HCT116 (cell line): ENCODE data around the gene BRPF3. TPM values are rescaled to one million over a fixed set of nuclear protein-coding genes. Genes with fewer than 3 reads are reported as not detected.

Experiments used
- ATAC-seq: fragments of 200-7000 bp; cut with Tn5 transposase; 2 replicates; pipeline ENCODE4 v1.9.1; 2020; ENCODE audit warnings: mild to moderate bottlenecking, moderate library complexity
- BruUV-seq: library from RNA; stranded (reverse); fragments of 400-500 nt; replicated peaks from 2 replicates; lab custom pipeline; 2021; lab: Mats Ljungman, UMichigan
- CTCF ChIA-PET: fragments of 300-600 bp; sonication (Branson Sonifier 250); formaldehyde crosslinking; loops from one replicate; lab custom pipeline; 2021; ENCODE audit warnings: antibody characterized with exemption; lab: Charles Lee
- POLR2A ChIA-PET: fragments of 300-600, 350-600 bp; sonication (Branson Sonifier 250); formaldehyde crosslinking; loops from one replicate; lab custom pipeline; 2021; ENCODE audit warnings: antibody characterized with exemption; lab: Charles Lee
- RAD21 ChIA-PET, 2 experiments: fragments of 300-600 bp; sonication (Branson Sonifier 250); formaldehyde crosslinking; loops; one replicate each; lab custom pipeline; 2023; ENCODE audit warnings: low total read pairs in 2 of 2; ENCODE audit not compliant: uncharacterized antibody in 2 of 2, unreplicated experiment in 2 of 2, low non-redundant PET in 1 of 2; lab: Charles Lee
- DNase-seq: peaks from one replicate; pipeline ENCODE4 v3.0.0-alpha.2; 2010; ENCODE audit warnings: low read depth, low spot score
- H2AFZ ChIP-seq: fragments of 200-600 bp; shearing (Covaris generic), sonication (generic); 2 replicates; pipeline ENCODE4 v1.6.1; 2017; ENCODE audit warnings: low read depth, mixed run types, mixed read lengths, antibody characterized with exemption, low read length; ENCODE audit not compliant: poor library complexity, severe bottlenecking
- H3K27ac ChIP-seq: 2 replicates; pipeline ENCODE4 v1.5.1; 2012; ENCODE audit warnings: low read depth, low read length
- H3K27me3 ChIP-seq: fragments of 200-600 bp; sonication (generic); 2 replicates; pipeline ENCODE4 v1.6.1; 2016; ENCODE audit warnings: mixed run types, low read length, mixed read lengths; ENCODE audit not compliant: insufficient read depth
- H3K36me3 ChIP-seq, 2 experiments: fragments of 200-500 bp in 1 of 2; fragments of 200-600 bp in 1 of 2; sonication (Bioruptor generic) in 1 of 2; sonication (generic) in 1 of 2; 2 replicates each; pipeline versions ENCODE4 v1.5.1 to v1.6.1; 2014 to 2016; ENCODE audit warnings: low read length in 2 of 2, inconsistent platforms in 1 of 2, mixed read lengths in 1 of 2, mixed run types in 1 of 2; ENCODE audit not compliant: insufficient read depth in 2 of 2, control insufficient read depth in 1 of 2
- H3K4me1 ChIP-seq, 2 experiments: fragments of 200-600 bp in 1 of 2; sonication (generic) in 1 of 2; 2 replicates each; pipeline versions ENCODE4 v1.5.1 to v1.6.1; 2012 to 2017; ENCODE audit warnings: low read length in 2 of 2, inconsistent platforms in 1 of 2, mild to moderate bottlenecking in 1 of 2, mixed read lengths in 1 of 2, mixed run types in 1 of 2, moderate library complexity in 1 of 2; ENCODE audit not compliant: insufficient read depth in 2 of 2, control insufficient read depth in 1 of 2
- H3K4me2 ChIP-seq: fragments of 200-600 bp; sonication (generic); 2 replicates; pipeline ENCODE4 v1.6.1; 2017; ENCODE audit warnings: mixed run types, low read length, mixed read lengths
- H3K4me3 ChIP-seq, 2 experiments: fragments of 200-600 bp in 1 of 2; sonication (generic) in 1 of 2; replicated peaks in 1 of 2; 2 replicates each; pipeline ENCODE4 v1.5.1; 2011 to 2016; ENCODE audit warnings: low read length in 2 of 2, control low read depth in 1 of 2, low read depth in 1 of 2, mild to moderate bottlenecking in 1 of 2, mixed read lengths in 1 of 2, mixed run types in 1 of 2
- H3K79me2 ChIP-seq: fragments of 200-600 bp; sonication (generic); 2 replicates; pipeline ENCODE4 v1.6.1; 2017; ENCODE audit warnings: mild to moderate bottlenecking, mixed run types, low read length, moderate library complexity, mixed read lengths; ENCODE audit not compliant: insufficient read depth
- H3K9ac ChIP-seq: fragments of 200-600 bp; sonication (generic); 2 replicates; pipeline ENCODE4 v1.6.1; 2016; ENCODE audit warnings: low read length, mixed read lengths
- H3K9me2 ChIP-seq: fragments of 200-600 bp; sonication (generic), shearing (Covaris generic); 2 replicates; pipeline ENCODE4 v1.6.1; 2017; ENCODE audit warnings: mixed run types, mild to moderate bottlenecking, moderate library complexity; ENCODE audit not compliant: insufficient read depth
- H3K9me3 ChIP-seq, 2 experiments: fragments of 200-500 bp in 1 of 2; fragments of 200-600 bp in 1 of 2; sonication (Bioruptor generic) in 1 of 2; sonication (generic) in 1 of 2; 2 replicates each; pipeline ENCODE4 v1.6.1; 2014 to 2017; ENCODE audit warnings: low read length in 2 of 2, mixed read lengths in 2 of 2, inconsistent platforms in 1 of 2, low read depth in 1 of 2, mild to moderate bottlenecking in 1 of 2, mixed run types in 1 of 2, moderate library complexity in 1 of 2; ENCODE audit not compliant: control insufficient read depth in 1 of 2, insufficient read depth in 1 of 2
- H4K20me1 ChIP-seq: fragments of 200-600 bp; sonication (generic), shearing (Covaris generic); 2 replicates; pipeline ENCODE4 v1.6.1; 2017; ENCODE audit warnings: mixed run types, mild to moderate bottlenecking, moderate library complexity; ENCODE audit not compliant: insufficient read depth
- ATF3 ChIP-seq: IDR thresholded peaks from 2 replicates; pipeline ENCODE4 v1.6.1; 2012
- CBX3 ChIP-seq: IDR thresholded peaks from 2 replicates; pipeline ENCODE4 v1.6.1; 2012; ENCODE audit warnings: low read depth
- CEBPB ChIP-seq: IDR thresholded peaks from 2 replicates; pipeline ENCODE4 v1.6.1; 2012; ENCODE audit warnings: low read depth
- CTCF ChIP-seq, 3 experiments: fragments of 200-600 bp in 1 of 3; sonication (generic) in 1 of 3; IDR thresholded peaks in 2 of 3; conservative IDR thresholded peaks in 1 of 3; 2 replicates each; pipeline ENCODE4 v1.5.1; 2012 to 2017; ENCODE audit warnings: low read depth in 2 of 3, low read length in 2 of 3, antibody characterized with exemption in 1 of 3, borderline replicate concordance in 1 of 3, control low read depth in 1 of 3, mild to moderate bottlenecking in 1 of 3, mixed read lengths in 1 of 3, mixed run types in 1 of 3, moderate library complexity in 1 of 3; ENCODE audit not compliant: insufficient read depth in 1 of 3
- FOSL1 ChIP-seq: IDR thresholded peaks from 2 replicates; pipeline ENCODE4 v1.6.1; 2012; ENCODE audit warnings: low read depth
- POLR2AphosphoS5 ChIP-seq: IDR thresholded peaks from 2 replicates; pipeline ENCODE4 v1.6.1; 2011; ENCODE audit warnings: mild to moderate bottlenecking, low read depth, low read length, moderate library complexity
- SIN3A ChIP-seq: IDR thresholded peaks from 2 replicates; pipeline ENCODE4 v1.6.1; 2012; ENCODE audit warnings: low read depth
- SRF ChIP-seq: IDR thresholded peaks from 2 replicates; pipeline ENCODE4 v1.6.1; 2012; ENCODE audit warnings: low read depth
- TCF7L2 ChIP-seq: IDR thresholded peaks from 2 replicates; pipeline ENCODE4 v1.7.0; 2011; ENCODE audit warnings: borderline replicate concordance, inconsistent platforms; ENCODE audit not compliant: insufficient read depth, insufficient read length; ENCODE audit errors: extremely low read depth
- ZBTB33 ChIP-seq: IDR thresholded peaks from 2 replicates; pipeline ENCODE4 v1.6.1; 2011; ENCODE audit warnings: mild to moderate bottlenecking, low read length, moderate library complexity; ENCODE audit not compliant: insufficient replicate concordance; ENCODE audit errors: extremely low read depth
- ZFX ChIP-seq: fragments of 450-650 bp; IDR thresholded peaks from 2 replicates; pipeline ENCODE4 v1.6.1; 2017
- intact Hi-C: fragments of 100-400 bp; cut with micrococcal nuclease; formaldehyde crosslinking; loops from 2 replicates; pipeline ENCODE4 v1.10.0; 2022
- total RNA-seq: library from RNA; stranded (reverse); gene quantifications from one replicate; pipeline ENCODE4 v1.2.1, GENCODE V29; 2021; ENCODE audit not compliant: unreplicated experiment

The BRPF3 gene
- total RNA-seq, 1 experiment from 2014 or later, result 20.3 TPM

- DNase-seq (no peak), ATAC-seq (no peak)
- intact Hi-C loops, result no loop called here
- no peak overlapping the region for H3K4me2 ChIP-seq
- CTCF ChIA-PET, result no interaction called here
- peaks cover 0 to 8% of the 10 kb centered on the region in 2 experiments; a peak in 1 of 4 replicates for H3K4me1 ChIP-seq
- H4K20me1 ChIP-seq, result no peaks in the 10 kb centered on the region
- no peaks in the 10 kb centered on the region for H3K79me2 ChIP-seq
- H3K4me3 ChIP-seq, result no peak overlapping the region
- no peak overlapping the region for H3K27ac ChIP-seq
- no peaks in the 10 kb centered on the region for H3K9me2 ChIP-seq
- no peak overlapping the region for H2AFZ ChIP-seq
- H3K36me3 ChIP-seq, result no peaks in the 10 kb centered on the region
- peaks cover 4% of the 10 kb centered on the region; the same call in 1 of the 2 replicates for H3K27me3 ChIP-seq
- RAD21 ChIA-PET, result no interaction called here
- POLR2A ChIA-PET, result interaction anchor here (0.6 kb wide), 1 partner anchor 24 kb away, joined by 4 read pairs; no protein-coding TSS in a partner anchor
- BruUV-seq, result no TSS peak
- H3K9ac ChIP-seq, result no peak overlapping the region
- H3K9me3 ChIP-seq, result no peaks in the 10 kb centered on the region
- TF ChIP-seq SIN3A (no peak), ZBTB33 (no peak), ATF3 (no peak), SRF (no peak), CBX3 (no peak), CEBPB (no peak)
Measured at GRCh38 chr6:36263390-36264000, 67.0 kb downstream of the BRPF3 start.

GRCh38 chr6:36265744-36266143 is 69.2 kb downstream of the BRPF3 start:
- no peaks in the 10 kb centered on the region for H3K36me3 ChIP-seq
- no peaks in the 10 kb centered on the region for H3K79me2 ChIP-seq
- ATAC-seq, result no peak
- RAD21 ChIA-PET, result no interaction called here
- BruUV-seq, result no TSS peak
- no peak overlapping the region for H2AFZ ChIP-seq
- no peak overlapping the region for H3K9ac ChIP-seq
- intact Hi-C loops, result no loop called here
- no peak overlapping the region for H3K4me3 ChIP-seq
- H3K4me1 ChIP-seq, result peaks cover 0 to 8% of the 10 kb centered on the region in 2 experiments; a peak in 1 of 4 replicates
- POLR2A ChIA-PET, result no interaction called here
- no peaks in the 10 kb centered on the region for H3K9me2 ChIP-seq
- no peaks in the 10 kb centered on the region for H4K20me1 ChIP-seq
- peaks cover 4% of the 10 kb centered on the region; the same call in 1 of the 2 replicates for H3K27me3 ChIP-seq
- CTCF ChIA-PET, result no interaction called here
- no peak overlapping the region for H3K27ac ChIP-seq
- H3K9me3 ChIP-seq, result no peaks in the 10 kb centered on the region
- no peak for DNase-seq
- H3K4me2 ChIP-seq, result no peak overlapping the region
- TF ChIP-seq TCF7L2 (no peak), ATF3 (no peak), POLR2AphosphoS5 (no peak), ZFX (no peak), CTCF (IDR thresholded peaks at IDR 0.05 in 2 of 3, conservative IDR thresholded peaks at IDR 0.05 in 1 of 3; ENCODE audit: borderline replicate concordance in 1 of 3, insufficient read depth in 1 of 3, low read depth in 2 of 3, low read length in 2 of 3) (no peak), FOSL1 (no peak)
